Muscle layer of colon (tissue), 2 donors: ENCODE measurements around the gene CCNF.

ENCODE experiments used
- H3K27ac ChIP-seq: one replicate; pipeline ENCODE4 v1.7.0; 2013; ENCODE audit warnings: low read depth, mild to moderate bottlenecking, low read length, moderate library complexity
- H3K27me3 ChIP-seq, 2 donors: one replicate each; pipeline ENCODE4 v1.7.0; 2013; ENCODE audit warnings: low read length in 2 of 2, mild to moderate bottlenecking in 2 of 2; ENCODE audit not compliant: insufficient read depth in 2 of 2, control insufficient read depth in 1 of 2
- H3K36me3 ChIP-seq: one replicate; pipeline ENCODE4 v1.7.0; 2013; ENCODE audit warnings: mild to moderate bottlenecking, low read length; ENCODE audit not compliant: insufficient read depth
- H3K4me1 ChIP-seq: one replicate; pipeline ENCODE4 v1.7.0; 2013; ENCODE audit warnings: mild to moderate bottlenecking, low read length; ENCODE audit not compliant: insufficient read depth
- H3K4me3 ChIP-seq, 2 donors: one replicate each; pipeline ENCODE4 v1.7.0; 2013; ENCODE audit warnings: low read length in 2 of 2, low read depth in 1 of 2, mild to moderate bottlenecking in 1 of 2, moderate library complexity in 1 of 2
- H3K9ac ChIP-seq: one replicate; pipeline ENCODE4 v1.7.0; 2013; ENCODE audit warnings: low read length
- H3K9me3 ChIP-seq: one replicate; pipeline ENCODE4 v1.7.0; 2013; ENCODE audit warnings: mild to moderate bottlenecking, low read length
- donor health status: abdominal sarcoma.
- donor health status: Adenocarcinoma of cecum.

The CCNF gene

GRCh38 chr16:2469399-2470233 is 40.4 kb downstream of the CCNF start:
- Histone ChIP-seq H3K9me3 (no peaks in the 10 kb centered on the region), H3K4me3 (no peak overlapping the region), H3K9ac (no peak overlapping the region), H3K27ac (peak overlapping the region; percentile 13), H3K4me1 (peaks cover 9% of the 10 kb centered on the region), H3K36me3 (no peaks in the 10 kb centered on the region), H3K27me3 (peaks cover 22 to 59% of the 10 kb centered on the region in 2 donors)

GRCh38 chr16:2470234-2470601 is 41.0 kb downstream of the CCNF start:
- Histone ChIP-seq H3K27ac (no peak overlapping the region), H3K4me3 (no peak overlapping the region)

GRCh38 chr16:2470603-2471015 is 41.4 kb downstream of the CCNF start:
- H3K9ac ChIP-seq = no peak overlapping the region
- H3K4me3 ChIP-seq = no peak overlapping the region
- H3K27ac ChIP-seq = no peak overlapping the region
- H3K4me1 ChIP-seq = peaks cover 9% of the 10 kb centered on the region
- H3K36me3 ChIP-seq = no peaks in the 10 kb centered on the region
- H3K9me3 ChIP-seq = no peaks in the 10 kb centered on the region
- peaks cover 22 to 59% of the 10 kb centered on the region in 2 donors for H3K27me3 ChIP-seq

More at GRCh38 chr16:2470234-2470601, 41.0 kb downstream of the CCNF start:
- Histone ChIP-seq H3K9ac (no peak overlapping the region), H3K4me1 (peaks cover 9% of the 10 kb centered on the region), H3K27me3 (peaks cover 22 to 59% of the 10 kb centered on the region in 2 donors), H3K36me3 (no peaks in the 10 kb centered on the region), H3K9me3 (no peaks in the 10 kb centered on the region)

GRCh38 chr16:2471016-2471652 is 41.9 kb downstream of the CCNF start, which contains the start of gene NTN3:
NTN3 (plus strand) TSS chr16:2471297; CDS start chr16:2471702, 405 bp downstream.
- H3K9ac ChIP-seq = no peak within 1 kb of the TSS
- H3K4me3 ChIP-seq = no peak within 1 kb of the TSS
- peaks cover 22 to 59% of the 10 kb centered on the region in 2 donors for H3K27me3 ChIP-seq
- no peaks in the 10 kb centered on the region for H3K36me3 ChIP-seq
- H3K9me3 ChIP-seq = no peaks in the 10 kb centered on the region
- no peak within 1 kb of the TSS for H3K27ac ChIP-seq
- H3K4me1 ChIP-seq = peaks cover 14% of the 10 kb centered on the region

- Histone ChIP-seq H3K36me3 (no peaks in the 10 kb centered on the region), H3K9ac (no peak overlapping the region), H3K27me3 (peaks cover 22 to 59% of the 10 kb centered on the region in 2 donors), H3K27ac (no peak overlapping the region), H3K4me3 (no peak overlapping the region), H3K4me1 (peaks cover 15% of the 10 kb centered on the region), H3K9me3 (no peaks in the 10 kb centered on the region)
Measured at GRCh38 chr16:2471653-2472487, 42.6 kb downstream of the CCNF start.

- Histone ChIP-seq H3K36me3 (no peaks in the 10 kb centered on the region), H3K4me3 (no peak overlapping the region), H3K27ac (no peak overlapping the region), H3K27me3 (peaks cover 22 to 59% of the 10 kb centered on the region in 2 donors), H3K9ac (no peak overlapping the region), H3K9me3 (no peaks in the 10 kb centered on the region), H3K4me1 (peaks cover 15% of the 10 kb centered on the region)
Measured at GRCh38 chr16:2472488-2472864, 43.2 kb downstream of the CCNF start.

- Histone ChIP-seq H3K4me1 (peaks cover 14% of the 10 kb centered on the region), H3K4me3 (no peak overlapping the region), H3K27me3 (peaks cover 22 to 57% of the 10 kb centered on the region in 2 donors), H3K9ac (no peak overlapping the region), H3K9me3 (no peaks in the 10 kb centered on the region), H3K36me3 (no peaks in the 10 kb centered on the region), H3K27ac (no peak overlapping the region)
Measured at GRCh38 chr16:2472885-2473445, 43.7 kb downstream of the CCNF start.

- H3K9ac ChIP-seq = no peak overlapping the region
- H3K4me3 ChIP-seq = no peak overlapping the region
- no peak overlapping the region for H3K27ac ChIP-seq
- no peaks in the 10 kb centered on the region for H3K36me3 ChIP-seq
- peaks cover 22 to 52% of the 10 kb centered on the region in 2 donors for H3K27me3 ChIP-seq
- peaks cover 9% of the 10 kb centered on the region for H3K4me1 ChIP-seq
- no peaks in the 10 kb centered on the region for H3K9me3 ChIP-seq
Measured at GRCh38 chr16:2473446-2473926, 44.2 kb downstream of the CCNF start.

- H3K9me3 ChIP-seq = no peaks in the 10 kb centered on the region
- H3K9ac ChIP-seq = peak overlapping the region; percentile 33
- peak overlapping the region; percentile 61 to 83 for H3K4me3 ChIP-seq
- H3K27me3 ChIP-seq = peaks cover 16 to 44% of the 10 kb centered on the region in 2 donors
- H3K36me3 ChIP-seq = no peaks in the 10 kb centered on the region
- peak overlapping the region; percentile 78 for H3K27ac ChIP-seq
- peaks cover 6% of the 10 kb centered on the region for H3K4me1 ChIP-seq
Measured at GRCh38 chr16:2473999-2474876, 45.0 kb downstream of the CCNF start.

- Histone ChIP-seq H3K9ac (peak within 1 kb of the TSS; percentile 33), H3K27ac (peak within 1 kb of the TSS; percentile 78), H3K4me1 (peaks cover 6% of the 10 kb centered on the region), H3K27me3 (peaks cover 9 to 37% of the 10 kb centered on the region in 2 donors), H3K36me3 (no peaks in the 10 kb centered on the region), H3K9me3 (no peaks in the 10 kb centered on the region), H3K4me3 (peak within 1 kb of the TSS; percentile 61 to 83)
Measured at GRCh38 chr16:2474877-2475412, 45.7 kb downstream of the CCNF start, which contains the start of gene TBC1D24. TBC1D24 (plus strand) TSS chr16:2475127; CDS start chr16:2496149, 21,022 bp downstream.
